Endothelial cell of umbilical vein (primary cell): ENCODE data around the gene ACAA2. TPM values are rescaled to one million over a fixed set of nuclear protein-coding genes. Genes with fewer than 3 reads are reported as not detected.

Source experiments
- BruUV-seq: library from RNA; stranded (reverse); fragments of 400-500 nt; replicated peaks from 2 replicates; lab custom pipeline; 2021; lab: Mats Ljungman, UMichigan
- CTCF ChIA-PET: fragments of 300-600, 350-600 bp; sonication (Branson Sonifier 250); formaldehyde crosslinking; loops from one replicate; lab custom pipeline; 2021; ENCODE audit warnings: antibody characterized with exemption, inconsistent platforms; lab: Charles Lee
- POLR2A ChIA-PET: fragments of 300-600, 350-600 bp; sonication (Branson Sonifier 250); formaldehyde crosslinking; loops from one replicate; lab custom pipeline; 2021; ENCODE audit warnings: antibody characterized with exemption, inconsistent platforms; lab: Charles Lee
- DNase-seq: peaks from one replicate; pipeline ENCODE4 v3.0.0-alpha.2; 2011; ENCODE audit warnings: low read depth, low spot score
- FAIRE-seq: peaks from 2 replicates; lab custom pipeline; 2011; peaks lifted over from hg19 to GRCh38; lab: Jason Lieb, UNC
- H2AFZ ChIP-seq: 2 replicates; pipeline ENCODE4 v1.6.0; 2012; ENCODE audit warnings: low read depth, low read length, control low read depth, inconsistent platforms
- H3K27ac ChIP-seq: 2 replicates; pipeline ENCODE4 v1.5.1; 2011; ENCODE audit warnings: low read depth, mild to moderate bottlenecking, control low read depth, low read length, moderate library complexity; ENCODE audit not compliant: insufficient read depth
- H3K27me3 ChIP-seq, 2 experiments: 2 replicates each; pipeline versions ENCODE4 v1.6.0 to v1.6.1; 2011; ENCODE audit warnings: low read length in 2 of 2, mixed read lengths in 1 of 2; ENCODE audit not compliant: control insufficient read depth in 2 of 2, insufficient read depth in 2 of 2
- H3K36me3 ChIP-seq, 2 experiments: 2 replicates in 1 of 2; 3 replicates in 1 of 2; pipeline ENCODE4 v1.5.1; 2011; ENCODE audit warnings: low read length in 2 of 2, mild to moderate bottlenecking in 1 of 2, moderate library complexity in 1 of 2; ENCODE audit not compliant: control insufficient read depth in 2 of 2, insufficient read depth in 2 of 2; ENCODE audit errors: extremely low read depth in 1 of 2
- H3K4me1 ChIP-seq: 3 replicates; pipeline ENCODE4 v1.5.1; 2011; ENCODE audit warnings: mild to moderate bottlenecking, low read length; ENCODE audit not compliant: control insufficient read depth, insufficient read depth; ENCODE audit errors: extremely low read depth
- H3K4me2 ChIP-seq: 2 replicates; pipeline ENCODE4 v1.6.1; 2011; ENCODE audit warnings: low read length, control low read depth, mixed read lengths; ENCODE audit not compliant: insufficient read depth
- H3K4me3 ChIP-seq, 3 experiments: fragments of 200-600 bp in 1 of 3; sonication (generic), shearing (Covaris generic) in 1 of 3; replicated peaks in 1 of 3; 2 replicates each; pipeline ENCODE4 v1.5.1; 2011 to 2016; ENCODE audit warnings: control low read depth in 3 of 3, low read length in 3 of 3, mild to moderate bottlenecking in 2 of 3, inconsistent platforms in 1 of 3, low read depth in 1 of 3, moderate library complexity in 1 of 3; ENCODE audit not compliant: insufficient read depth in 1 of 3
- H3K79me2 ChIP-seq: 2 replicates; pipeline ENCODE4 v1.6.0; 2012; ENCODE audit warnings: low read length, inconsistent platforms; ENCODE audit not compliant: control insufficient read depth, insufficient read depth
- H3K9ac ChIP-seq: replicated peaks from 2 replicates; pipeline ENCODE3; 2011; ENCODE audit warnings: low read length, control low read depth; ENCODE audit not compliant: insufficient read depth; ENCODE audit errors: extremely low read depth
- H3K9me1 ChIP-seq: replicated peaks from 3 replicates; pipeline ENCODE4 v1.6.0; 2011; ENCODE audit warnings: mild to moderate bottlenecking, low read length; ENCODE audit not compliant: control insufficient read depth, insufficient read depth; ENCODE audit errors: extremely low read depth
- H3K9me3 ChIP-seq: replicated peaks from 2 replicates; pipeline ENCODE4 v1.5.1; 2012; ENCODE audit warnings: low read length, inconsistent platforms; ENCODE audit not compliant: control insufficient read depth, insufficient read depth
- H4K20me1 ChIP-seq: replicated peaks from 2 replicates; pipeline ENCODE3; 2011; ENCODE audit warnings: mild to moderate bottlenecking, low read length; ENCODE audit not compliant: control insufficient read depth, insufficient read depth; ENCODE audit errors: extremely low read depth
- EZH2 ChIP-seq: IDR thresholded peaks from 2 replicates; pipeline ENCODE4 v1.6.1; 2012; ENCODE audit warnings: borderline replicate concordance, low read depth, mild to moderate bottlenecking, moderate library complexity, low read length, inconsistent platforms; ENCODE audit not compliant: severe bottlenecking
- FOS ChIP-seq: IDR thresholded peaks from 2 replicates; pipeline ENCODE4 v1.6.1; 2011; ENCODE audit warnings: mild to moderate bottlenecking, low read length, moderate library complexity, borderline replicate concordance; ENCODE audit not compliant: insufficient read depth
- GATA2 ChIP-seq: IDR thresholded peaks from 2 replicates; pipeline ENCODE4 v1.7.0; 2011; ENCODE audit warnings: low read depth, mild to moderate bottlenecking, moderate library complexity, mixed read lengths, low read length; ENCODE audit not compliant: insufficient read length, insufficient read depth
- JUN ChIP-seq: IDR thresholded peaks from 2 replicates; pipeline ENCODE4 v1.6.1; 2011; ENCODE audit warnings: borderline replicate concordance, low read depth; ENCODE audit not compliant: insufficient read length, insufficient read depth
- MYC ChIP-seq: IDR thresholded peaks from one replicate; pipeline ENCODE4 v1.6.1; 2011; ENCODE audit warnings: mild to moderate bottlenecking, low read depth, low read length
- POLR2A ChIP-seq: IDR thresholded peaks from 2 replicates; pipeline ENCODE4 v1.6.1; 2012; ENCODE audit warnings: low read depth, mild to moderate bottlenecking, control low read depth, low read length
- POLR2AphosphoS5 ChIP-seq: IDR thresholded peaks from 2 replicates; pipeline ENCODE4 v1.6.1; 2012; ENCODE audit warnings: low read depth, mild to moderate bottlenecking, control low read depth, low read length, moderate library complexity; ENCODE audit not compliant: insufficient read depth
- dilution Hi-C: fragments of 300-500 bp; cut with MboI; formaldehyde crosslinking; loops from one replicate; pipeline ENCODE4 v1.15.0; 2019; ENCODE audit warnings: low sequenced_read_pairs; ENCODE audit not compliant: extremely low pct_ligation_motif_present
- intact Hi-C: fragments of 100-400 bp; cut with micrococcal nuclease; formaldehyde crosslinking; loops from one replicate; pipeline ENCODE4 v1.10.0; 2022
- polyA plus RNA-seq, 4 experiments: library from polyadenylated mRNA; depleted of rRNA in 3 of 4; stranded (reverse) in 3 of 4; unstranded in 1 of 4; fragments of >200 nt; gene quantifications; 2 replicates each; pipeline versions ENCODE4 v1.2.1 to v1.2.3, GENCODE V29; 2011 to 2012; ENCODE audit warnings: missing spikeins in 1 of 4
- total RNA-seq: library from RNA; stranded (reverse); gene quantifications from 2 replicates; pipeline ENCODE4 v1.2.3, GENCODE V29; 2021
- TF ChIP-seq, protein P1 (sequence below): IDR thresholded peaks from 2 replicates; pipeline ENCODE4 v1.6.1; 2011; ENCODE audit not compliant: insufficient read depth, insufficient read length
- TF ChIP-seq, protein P2 (sequence below), 2 donors: IDR thresholded peaks; 1 replicate in 1 of 2; 2 replicates in 1 of 2; pipeline ENCODE4 v1.5.1; 2011; ENCODE audit warnings: low read length in 2 of 2, mild to moderate bottlenecking in 2 of 2, moderate library complexity in 2 of 2, control low read depth in 1 of 2, inconsistent platforms in 1 of 2, low read depth in 1 of 2; ENCODE audit not compliant: insufficient read depth in 1 of 2; ENCODE audit errors: extremely low read depth in 1 of 2

ACAA2 gene
- total and polyA plus RNA-seq, 2 donors (not counting 3 experiments of a cell fraction or from before 2014, with no cell fraction given) = 18.6 to 44.9 TPM

DNA sequence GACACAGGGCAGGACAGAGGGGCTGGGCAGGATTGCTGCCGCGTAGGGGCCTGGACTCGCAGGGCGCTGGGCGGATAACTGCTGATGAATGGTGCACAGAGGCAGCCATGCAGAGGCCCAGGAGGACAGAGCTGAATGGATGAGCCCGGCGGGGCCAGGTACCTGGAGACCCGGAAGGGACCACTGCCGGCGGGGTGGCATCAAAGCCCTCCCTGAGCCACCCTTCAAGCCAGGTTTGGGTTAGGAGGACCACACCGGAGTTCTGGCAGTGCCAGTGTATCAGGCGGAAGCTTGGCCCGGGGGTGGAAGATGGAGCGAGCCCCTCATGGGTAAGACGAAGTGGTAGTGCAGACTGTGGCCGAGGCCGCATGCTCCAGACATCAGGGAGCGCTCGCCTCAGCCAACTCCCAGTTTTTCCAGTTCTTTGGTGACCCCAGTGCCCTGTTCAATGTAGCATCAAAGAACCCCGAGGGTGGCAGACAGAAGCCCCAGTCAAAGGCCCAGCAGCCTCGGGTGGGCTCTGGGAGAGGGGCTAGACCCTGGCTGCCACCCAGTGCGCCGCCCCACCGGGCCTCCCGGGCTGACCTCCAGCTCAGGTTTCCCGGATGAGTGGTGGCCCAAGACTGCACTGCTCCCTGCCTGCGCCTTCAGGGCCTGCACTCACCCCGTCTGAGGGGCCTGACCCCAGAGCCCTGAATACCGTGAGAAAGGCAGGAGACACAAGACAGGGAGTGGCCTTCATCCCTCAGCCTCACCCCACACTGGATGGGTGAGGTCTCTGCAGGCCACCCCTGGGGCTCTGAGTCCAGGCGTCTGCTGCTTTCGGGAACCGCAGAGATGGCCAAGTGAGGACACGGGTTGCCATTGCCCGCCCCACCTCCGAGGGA, 50.9 kb downstream of the ACAA2 start:
- CTCF ChIA-PET = interaction anchor here (0.5 to 2.8 kb wide), 5 partner anchors 15 to 251 kb away, joined by 3 to 11 read pairs (median 3); no protein-coding TSS in a partner anchor
- H3K27ac ChIP-seq = no peak overlapping the region

DNA sequence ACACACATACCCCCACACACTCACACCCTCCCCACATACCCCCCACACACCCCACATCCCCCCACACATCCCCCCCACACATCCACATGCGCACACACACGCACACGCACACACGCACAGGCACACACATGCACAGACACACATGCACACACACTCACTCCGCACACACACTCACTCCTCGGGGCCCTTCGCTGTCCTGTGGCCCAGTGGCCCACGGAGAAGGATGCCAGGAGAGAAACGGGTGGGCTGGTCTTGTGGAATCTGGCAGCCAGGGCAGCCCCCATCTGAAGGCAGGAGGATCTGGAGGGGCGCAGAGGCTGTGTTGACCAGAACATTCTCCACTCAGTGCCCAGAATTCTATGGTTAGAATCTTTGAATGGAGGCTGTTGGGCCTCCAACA, 51.6 kb downstream of the ACAA2 start:
- no TSS peak for BruUV-seq
- Histone ChIP-seq H3K4me3 (no peak overlapping the region), H4K20me1 (no peaks in the 10 kb centered on the region), H2AFZ (no peak overlapping the region), H3K27ac (no peak overlapping the region), H3K9me1 (no peaks in the 10 kb centered on the region), H3K9me3 (no peaks in the 10 kb centered on the region), H3K36me3 (no peaks in the 10 kb centered on the region), H3K4me2 (no peak overlapping the region), H3K79me2 (no peaks in the 10 kb centered on the region), H3K9ac (no peak overlapping the region), H3K4me1 (no peaks in the 10 kb centered on the region), H3K27me3 (no peaks in the 10 kb centered on the region)
- POLR2A ChIA-PET = no interaction called here
- CTCF ChIA-PET = interaction anchor here (2.8 kb wide), 1 partner anchor 201 kb away, joined by 11 read pairs; no protein-coding TSS in a partner anchor
- DNase-seq (no peak), FAIRE-seq (no peak)
- TF ChIP-seq MYC (no peak), GATA2 (no peak), POLR2AphosphoS5 (no peak), EZH2 (no peak), JUN (no peak), POLR2A (no peak), FOS (no peak)
- TF ChIP-seq, protein P1, sequence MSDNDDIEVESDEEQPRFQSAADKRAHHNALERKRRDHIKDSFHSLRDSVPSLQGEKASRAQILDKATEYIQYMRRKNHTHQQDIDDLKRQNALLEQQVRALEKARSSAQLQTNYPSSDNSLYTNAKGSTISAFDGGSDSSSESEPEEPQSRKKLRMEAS = no peak
- TF ChIP-seq, protein P2, sequence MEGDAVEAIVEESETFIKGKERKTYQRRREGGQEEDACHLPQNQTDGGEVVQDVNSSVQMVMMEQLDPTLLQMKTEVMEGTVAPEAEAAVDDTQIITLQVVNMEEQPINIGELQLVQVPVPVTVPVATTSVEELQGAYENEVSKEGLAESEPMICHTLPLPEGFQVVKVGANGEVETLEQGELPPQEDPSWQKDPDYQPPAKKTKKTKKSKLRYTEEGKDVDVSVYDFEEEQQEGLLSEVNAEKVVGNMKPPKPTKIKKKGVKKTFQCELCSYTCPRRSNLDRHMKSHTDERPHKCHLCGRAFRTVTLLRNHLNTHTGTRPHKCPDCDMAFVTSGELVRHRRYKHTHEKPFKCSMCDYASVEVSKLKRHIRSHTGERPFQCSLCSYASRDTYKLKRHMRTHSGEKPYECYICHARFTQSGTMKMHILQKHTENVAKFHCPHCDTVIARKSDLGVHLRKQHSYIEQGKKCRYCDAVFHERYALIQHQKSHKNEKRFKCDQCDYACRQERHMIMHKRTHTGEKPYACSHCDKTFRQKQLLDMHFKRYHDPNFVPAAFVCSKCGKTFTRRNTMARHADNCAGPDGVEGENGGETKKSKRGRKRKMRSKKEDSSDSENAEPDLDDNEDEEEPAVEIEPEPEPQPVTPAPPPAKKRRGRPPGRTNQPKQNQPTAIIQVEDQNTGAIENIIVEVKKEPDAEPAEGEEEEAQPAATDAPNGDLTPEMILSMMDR (IDR thresholded peaks at IDR 0.05; ENCODE audit: extremely low read depth in 1 of 2, insufficient read depth in 1 of 2, low read depth in 1 of 2, low read length in 2 of 2) = no peak
- dilution Hi-C loops = no loop called here
- intact Hi-C loops = no loop called here

More for the DNA sequence above, 50.9 kb downstream of the ACAA2 start:
- H2AFZ ChIP-seq = no peak overlapping the region
- DNase-seq (no peak), FAIRE-seq (no peak)
- H3K4me1 ChIP-seq = no peaks in the 10 kb centered on the region
- dilution Hi-C loops = no loop called here
- H3K4me3 ChIP-seq = no peak overlapping the region
- BruUV-seq = no TSS peak
- H4K20me1 ChIP-seq = no peaks in the 10 kb centered on the region
- intact Hi-C loops = no loop called here
- POLR2A ChIA-PET = no interaction called here
- TF ChIP-seq FOS = no peak
- H3K27me3 ChIP-seq = no peaks in the 10 kb centered on the region
- H3K9me1 ChIP-seq = no peaks in the 10 kb centered on the region
- no peak overlapping the region for H3K9ac ChIP-seq
- H3K9me3 ChIP-seq = no peaks in the 10 kb centered on the region
- no peak overlapping the region for H3K4me2 ChIP-seq
- H3K79me2 ChIP-seq = no peaks in the 10 kb centered on the region
- no peaks in the 10 kb centered on the region for H3K36me3 ChIP-seq
